NCI-H1930 (cell line): ENCODE measurements around the gene CD4.
A peak's percentile ranks its signal among the peaks of the same experiment; 100 is the strongest.

Experiments used
- DNase-seq, 2 experiments: peaks; one replicate each; lab custom pipeline; 2025; lab: John Stamatoyannopoulos, UW

Gene CD4

GRCh38 chr12:6816598-6816997 lies 27.3 kb downstream of the CD4 start:
- no peak for DNase-seq

- DNase-seq = no peak
Observed at GRCh38 chr12:6817098-6817497, 27.8 kb downstream of the CD4 start.

- no peak for DNase-seq
Observed at GRCh38 chr12:6817662-6818157, 28.4 kb downstream of the CD4 start.

- no peak for DNase-seq
Observed at GRCh38 chr12:6818222-6818621, 28.9 kb downstream of the CD4 start.

- DNase-seq = no peak
Observed at GRCh38 chr12:6818645-6819044, 29.3 kb downstream of the CD4 start.

- DNase-seq = no peak
Observed at GRCh38 chr12:6819106-6820030, 30.0 kb downstream of the CD4 start.

GRCh38 chr12:6820166-6820565 lies 30.8 kb downstream of the CD4 start:
- no peak for DNase-seq

- peak in 1 of 2 experiments; percentile 34 for DNase-seq
Observed at GRCh38 chr12:6821591-6822425, 32.5 kb downstream of the CD4 start, which contains the start of gene GPR162. Gene GPR162 (plus strand): TSS chr12:6821821. CDS start chr12:6823899, 2,078 bp downstream.

GRCh38 chr12:6822426-6823135 lies 33.3 kb downstream of the CD4 start:
- no peak for DNase-seq

GRCh38 chr12:6823182-6824084 lies 34.1 kb downstream of the CD4 start:
- no peak for DNase-seq

- DNase-seq = no peak
Observed at GRCh38 chr12:6824085-6824775, 34.9 kb downstream of the CD4 start.

- peak in 1 of 2 experiments; percentile 41 for DNase-seq
Observed at GRCh38 chr12:6824901-6825381, 35.6 kb downstream of the CD4 start.

GRCh38 chr12:6825398-6826124 lies 36.2 kb downstream of the CD4 start:
- peak; percentile 78 to 88 for DNase-seq

GRCh38 chr12:6826125-6826733 lies 36.9 kb downstream of the CD4 start:
- no peak for DNase-seq

GRCh38 chr12:6826734-6827436 lies 37.6 kb downstream of the CD4 start:
- no peak for DNase-seq

GRCh38 chr12:6827437-6827911 lies 38.1 kb downstream of the CD4 start:
- DNase-seq = peak; percentile 61 to 67

- DNase-seq = peak; percentile 43 to 48
Observed at GRCh38 chr12:6827982-6828780, 38.9 kb downstream of the CD4 start, which contains the start of gene P3H3. Gene P3H3 (plus strand): TSS chr12:6828407. CDS start chr12:6828441, 34 bp downstream.
